HCT116 (cell line): ENCODE measurements around the gene HOXA2. TPM values are rescaled to one million over a fixed set of nuclear protein-coding genes. Genes with fewer than 3 reads are reported as not detected.
A peak's percentile ranks its signal among the peaks of the same experiment; 100 is the strongest.

Experiments used
- ATAC-seq: fragments of 200-7000 bp; cut with Tn5 transposase; 2 replicates; pipeline ENCODE4 v1.9.1; 2020; ENCODE audit warnings: mild to moderate bottlenecking, moderate library complexity
- BruUV-seq: library from RNA; stranded (reverse); fragments of 400-500 nt; replicated peaks from 2 replicates; lab custom pipeline; 2021; lab: Mats Ljungman, UMichigan
- CTCF ChIA-PET: fragments of 300-600 bp; sonication (Branson Sonifier 250); formaldehyde crosslinking; loops from one replicate; lab custom pipeline; 2021; ENCODE audit warnings: antibody characterized with exemption; lab: Charles Lee
- POLR2A ChIA-PET: fragments of 300-600, 350-600 bp; sonication (Branson Sonifier 250); formaldehyde crosslinking; loops from one replicate; lab custom pipeline; 2021; ENCODE audit warnings: antibody characterized with exemption; lab: Charles Lee
- RAD21 ChIA-PET, 2 experiments: fragments of 300-600 bp; sonication (Branson Sonifier 250); formaldehyde crosslinking; loops; one replicate each; lab custom pipeline; 2023; ENCODE audit warnings: low total read pairs in 2 of 2; ENCODE audit not compliant: uncharacterized antibody in 2 of 2, unreplicated experiment in 2 of 2, low non-redundant PET in 1 of 2; lab: Charles Lee
- DNase-seq: peaks from one replicate; pipeline ENCODE4 v3.0.0-alpha.2; 2010; ENCODE audit warnings: low read depth, low spot score
- H2AFZ ChIP-seq: fragments of 200-600 bp; shearing (Covaris generic), sonication (generic); 2 replicates; pipeline ENCODE4 v1.6.1; 2017; ENCODE audit warnings: low read depth, mixed run types, mixed read lengths, antibody characterized with exemption, low read length; ENCODE audit not compliant: poor library complexity, severe bottlenecking
- H3K27ac ChIP-seq: 2 replicates; pipeline ENCODE4 v1.5.1; 2012; ENCODE audit warnings: low read depth, low read length
- H3K27me3 ChIP-seq: fragments of 200-600 bp; sonication (generic); 2 replicates; pipeline ENCODE4 v1.6.1; 2016; ENCODE audit warnings: mixed run types, low read length, mixed read lengths; ENCODE audit not compliant: insufficient read depth
- H3K36me3 ChIP-seq, 2 experiments: fragments of 200-500 bp in 1 of 2; fragments of 200-600 bp in 1 of 2; sonication (Bioruptor generic) in 1 of 2; sonication (generic) in 1 of 2; 2 replicates each; pipeline versions ENCODE4 v1.5.1 to v1.6.1; 2014 to 2016; ENCODE audit warnings: low read length in 2 of 2, inconsistent platforms in 1 of 2, mixed read lengths in 1 of 2, mixed run types in 1 of 2; ENCODE audit not compliant: insufficient read depth in 2 of 2, control insufficient read depth in 1 of 2
- H3K4me1 ChIP-seq, 2 experiments: fragments of 200-600 bp in 1 of 2; sonication (generic) in 1 of 2; 2 replicates each; pipeline versions ENCODE4 v1.5.1 to v1.6.1; 2012 to 2017; ENCODE audit warnings: low read length in 2 of 2, inconsistent platforms in 1 of 2, mild to moderate bottlenecking in 1 of 2, mixed read lengths in 1 of 2, mixed run types in 1 of 2, moderate library complexity in 1 of 2; ENCODE audit not compliant: insufficient read depth in 2 of 2, control insufficient read depth in 1 of 2
- H3K4me2 ChIP-seq: fragments of 200-600 bp; sonication (generic); 2 replicates; pipeline ENCODE4 v1.6.1; 2017; ENCODE audit warnings: mixed run types, low read length, mixed read lengths
- H3K4me3 ChIP-seq, 2 experiments: fragments of 200-600 bp in 1 of 2; sonication (generic) in 1 of 2; replicated peaks in 1 of 2; 2 replicates each; pipeline ENCODE4 v1.5.1; 2011 to 2016; ENCODE audit warnings: low read length in 2 of 2, control low read depth in 1 of 2, low read depth in 1 of 2, mild to moderate bottlenecking in 1 of 2, mixed read lengths in 1 of 2, mixed run types in 1 of 2
- H3K79me2 ChIP-seq: fragments of 200-600 bp; sonication (generic); 2 replicates; pipeline ENCODE4 v1.6.1; 2017; ENCODE audit warnings: mild to moderate bottlenecking, mixed run types, low read length, moderate library complexity, mixed read lengths; ENCODE audit not compliant: insufficient read depth
- H3K9ac ChIP-seq: fragments of 200-600 bp; sonication (generic); 2 replicates; pipeline ENCODE4 v1.6.1; 2016; ENCODE audit warnings: low read length, mixed read lengths
- H3K9me2 ChIP-seq: fragments of 200-600 bp; sonication (generic), shearing (Covaris generic); 2 replicates; pipeline ENCODE4 v1.6.1; 2017; ENCODE audit warnings: mixed run types, mild to moderate bottlenecking, moderate library complexity; ENCODE audit not compliant: insufficient read depth
- H3K9me3 ChIP-seq, 2 experiments: fragments of 200-500 bp in 1 of 2; fragments of 200-600 bp in 1 of 2; sonication (Bioruptor generic) in 1 of 2; sonication (generic) in 1 of 2; 2 replicates each; pipeline ENCODE4 v1.6.1; 2014 to 2017; ENCODE audit warnings: low read length in 2 of 2, mixed read lengths in 2 of 2, inconsistent platforms in 1 of 2, low read depth in 1 of 2, mild to moderate bottlenecking in 1 of 2, mixed run types in 1 of 2, moderate library complexity in 1 of 2; ENCODE audit not compliant: control insufficient read depth in 1 of 2, insufficient read depth in 1 of 2
- H4K20me1 ChIP-seq: fragments of 200-600 bp; sonication (generic), shearing (Covaris generic); 2 replicates; pipeline ENCODE4 v1.6.1; 2017; ENCODE audit warnings: mixed run types, mild to moderate bottlenecking, moderate library complexity; ENCODE audit not compliant: insufficient read depth
- CBX3 ChIP-seq: IDR thresholded peaks from 2 replicates; pipeline ENCODE4 v1.6.1; 2012; ENCODE audit warnings: low read depth
- CEBPB ChIP-seq: IDR thresholded peaks from 2 replicates; pipeline ENCODE4 v1.6.1; 2012; ENCODE audit warnings: low read depth
- CTCF ChIP-seq, 3 experiments: fragments of 200-600 bp in 1 of 3; sonication (generic) in 1 of 3; IDR thresholded peaks in 2 of 3; conservative IDR thresholded peaks in 1 of 3; 2 replicates each; pipeline ENCODE4 v1.5.1; 2012 to 2017; ENCODE audit warnings: low read depth in 2 of 3, low read length in 2 of 3, antibody characterized with exemption in 1 of 3, borderline replicate concordance in 1 of 3, control low read depth in 1 of 3, mild to moderate bottlenecking in 1 of 3, mixed read lengths in 1 of 3, mixed run types in 1 of 3, moderate library complexity in 1 of 3; ENCODE audit not compliant: insufficient read depth in 1 of 3
- EZH2 ChIP-seq: fragments of 200-600 bp; sonication (generic); IDR thresholded peaks from 2 replicates; pipeline ENCODE4 v1.6.1; 2017; ENCODE audit warnings: antibody characterized with exemption, mixed run types
- JUND ChIP-seq: IDR thresholded peaks from 2 replicates; pipeline ENCODE4 v1.6.1; 2012
- POLR2A ChIP-seq: IDR thresholded peaks from 2 replicates; pipeline ENCODE4 v1.7.0; 2011; ENCODE audit warnings: borderline replicate concordance; ENCODE audit not compliant: insufficient read depth, insufficient read length; ENCODE audit errors: extremely low read depth
- POLR2AphosphoS5 ChIP-seq: IDR thresholded peaks from 2 replicates; pipeline ENCODE4 v1.6.1; 2011; ENCODE audit warnings: mild to moderate bottlenecking, low read depth, low read length, moderate library complexity
- RAD21 ChIP-seq: IDR thresholded peaks from 2 replicates; pipeline ENCODE4 v1.6.1; 2012; ENCODE audit warnings: low read depth, mild to moderate bottlenecking
- TCF7L2 ChIP-seq: IDR thresholded peaks from 2 replicates; pipeline ENCODE4 v1.7.0; 2011; ENCODE audit warnings: borderline replicate concordance, inconsistent platforms; ENCODE audit not compliant: insufficient read depth, insufficient read length; ENCODE audit errors: extremely low read depth
- YY1 ChIP-seq: IDR thresholded peaks from 2 replicates; pipeline ENCODE4 v1.6.1; 2011; ENCODE audit warnings: low read length, low read depth, moderate library complexity, mild to moderate bottlenecking; ENCODE audit not compliant: insufficient replicate concordance; ENCODE audit errors: extremely low read depth
- ZFX ChIP-seq: fragments of 450-650 bp; IDR thresholded peaks from 2 replicates; pipeline ENCODE4 v1.6.1; 2017
- intact Hi-C: fragments of 100-400 bp; cut with micrococcal nuclease; formaldehyde crosslinking; loops from 2 replicates; pipeline ENCODE4 v1.10.0; 2022
- total RNA-seq: library from RNA; stranded (reverse); gene quantifications from one replicate; pipeline ENCODE4 v1.2.1, GENCODE V29; 2021; ENCODE audit not compliant: unreplicated experiment

Gene HOXA2
- total RNA-seq, 1 experiment from 2014 or later, result 0.57 TPM

DNA sequence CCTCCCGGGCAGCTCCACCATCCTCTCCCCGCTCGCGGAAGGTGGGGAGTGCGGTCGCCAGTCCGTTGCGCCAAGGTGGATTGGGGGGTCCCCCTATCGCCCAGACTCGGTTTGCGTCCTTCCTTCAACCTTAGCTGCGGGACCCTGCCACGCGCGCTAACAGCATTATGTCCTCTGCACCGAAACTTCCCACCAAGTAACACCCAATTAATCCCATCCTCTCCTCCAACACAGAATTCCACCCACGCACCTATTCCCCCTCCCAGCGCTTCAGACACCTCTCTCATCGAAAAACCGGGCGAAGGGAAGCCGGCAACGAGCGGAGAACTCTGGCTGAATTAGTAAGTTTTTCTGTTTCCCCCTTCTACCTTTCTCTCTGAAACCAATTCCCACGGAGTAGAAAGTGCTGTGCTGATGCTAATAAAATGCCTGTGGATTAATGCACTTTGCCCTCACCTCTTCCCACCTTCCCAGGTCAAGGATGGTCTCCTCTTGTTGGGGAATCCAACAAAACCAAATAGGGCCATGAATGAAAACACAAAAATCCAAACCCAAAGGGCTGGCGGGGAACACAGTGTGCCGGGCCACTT is 49.0 kb upstream of the HOXA2 start:
- H3K9ac ChIP-seq, result peak overlapping the region; percentile 74
- RAD21 ChIA-PET, result interaction anchor here in 1 of 2 experiments (1.2 kb wide), 1 partner anchor 9 kb away, joined by 3 read pairs; no protein-coding TSS in a partner anchor
- no peak for ATAC-seq
- H3K9me3 ChIP-seq, result no peaks in the 10 kb centered on the region
- peak overlapping the region; percentile 82 for H3K27ac ChIP-seq
- H3K4me1 ChIP-seq, result peaks cover 30 to 70% of the 10 kb centered on the region in 2 experiments
- H3K4me2 ChIP-seq, result peak overlapping the region; percentile 95
- TF ChIP-seq CEBPB, result no peak
- TF ChIP-seq EZH2, result no peak
- no peak for TF ChIP-seq ZFX
- TF ChIP-seq CBX3, result no peak
- TF ChIP-seq POLR2A, result peak; percentile 23
- BruUV-seq, result no TSS peak
- H3K27me3 ChIP-seq, result no peaks in the 10 kb centered on the region
- peak overlapping the region; percentile 60 to 71 for H3K4me3 ChIP-seq
- CTCF ChIA-PET, result interaction anchor here (1.1 to 3.7 kb wide), 7 partner anchors 10 to 470 kb away, joined by 3 to 27 read pairs (median 5); no protein-coding TSS in a partner anchor
- POLR2A ChIA-PET, result interaction anchor here (1.1 to 2.5 kb wide), 4 partner anchors 10 to 471 kb away, joined by 3 to 8 read pairs (median 5); no protein-coding TSS in a partner anchor
- H4K20me1 ChIP-seq, result no peaks in the 10 kb centered on the region
- no peak for DNase-seq
- no peaks in the 10 kb centered on the region for H3K9me2 ChIP-seq
- peak overlapping the region; percentile 63 for H2AFZ ChIP-seq
- no peaks in the 10 kb centered on the region for H3K36me3 ChIP-seq
- intact Hi-C loops, result loop anchor here (5.0 kb wide), 1 partner anchor 299 kb away; no protein-coding TSS in a partner anchor
- H3K79me2 ChIP-seq, result peaks cover 57% of the 10 kb centered on the region

- Histone ChIP-seq H3K9me2 (no peaks in the 10 kb centered on the region), H3K9ac (peak overlapping the region; percentile 74), H2AFZ (peak overlapping the region; percentile 63), H3K4me1 (peaks cover 30 to 69% of the 10 kb centered on the region in 2 experiments), H4K20me1 (no peaks in the 10 kb centered on the region), H3K36me3 (no peaks in the 10 kb centered on the region), H3K79me2 (peaks cover 51% of the 10 kb centered on the region), H3K4me2 (peak overlapping the region; percentile 95), H3K4me3 (peak overlapping the region; percentile 60 to 71), H3K27ac (peak overlapping the region; percentile 82), H3K27me3 (no peaks in the 10 kb centered on the region), H3K9me3 (no peaks in the 10 kb centered on the region)
- CTCF ChIA-PET, result interaction anchor here (0.6 to 3.7 kb wide), 8 partner anchors 11 to 469 kb away, joined by 3 to 27 read pairs (median 4); no protein-coding TSS in a partner anchor
- ATAC-seq (peak; percentile 62), DNase-seq (no peak)
- RAD21 ChIA-PET, result interaction anchor here in 1 of 2 experiments (1.0 to 1.2 kb wide), 4 partner anchors 10 to 781 kb away, joined by 3 to 4 read pairs (median 3); no protein-coding TSS in a partner anchor
- intact Hi-C loops, result loop anchor here (5.0 kb wide), 1 partner anchor 298 kb away; no protein-coding TSS in a partner anchor
- POLR2A ChIA-PET, result interaction anchor here (0.8 to 2.5 kb wide), 6 partner anchors 9 to 470 kb away, joined by 3 to 8 read pairs (median 4); no protein-coding TSS in a partner anchor
- peak in 2 of 3 experiments; percentile 76 to 83; a peak in 4 of 6 replicates for TF ChIP-seq CTCF (IDR thresholded peaks at IDR 0.05 in 2 of 3, conservative IDR thresholded peaks at IDR 0.05 in 1 of 3; ENCODE audit: borderline replicate concordance in 1 of 3, insufficient read depth in 1 of 3, low read depth in 2 of 3, low read length in 2 of 3)
- peak; percentile 89 for TF ChIP-seq ZFX
- TF ChIP-seq POLR2AphosphoS5, result peak; percentile 75
- TF ChIP-seq RAD21, result no peak
- no peak for TF ChIP-seq JUND
- peak; percentile 83 for TF ChIP-seq POLR2A
- TF ChIP-seq TCF7L2, result peak; percentile 43
- peak; percentile 61 for TF ChIP-seq YY1
- TSS peak; percentile 65 for BruUV-seq
Measured at GRCh38 chr7:27150568-27151340, 48.3 kb upstream of the HOXA2 start.
